Activated naive CD8-positive, alpha-beta T cell treated with anti-CD3 and anti-CD28 coated beads, Interleukin-2, amount 50 U/mL, for 16 hours (primary cell): ENCODE data around the gene PIK3R3.
"Not testable (repeated sequence)": the region's sequence is repeated elsewhere in the genome, so short reads cannot be mapped to it uniquely, and the experiment has no call there.

Source experiments
- DNase-seq: peaks from one replicate; pipeline ENCODE4 v3.0.0-alpha.2; 2020; ENCODE audit warnings: low read depth, low spot score

Gene PIK3R3

DNA sequence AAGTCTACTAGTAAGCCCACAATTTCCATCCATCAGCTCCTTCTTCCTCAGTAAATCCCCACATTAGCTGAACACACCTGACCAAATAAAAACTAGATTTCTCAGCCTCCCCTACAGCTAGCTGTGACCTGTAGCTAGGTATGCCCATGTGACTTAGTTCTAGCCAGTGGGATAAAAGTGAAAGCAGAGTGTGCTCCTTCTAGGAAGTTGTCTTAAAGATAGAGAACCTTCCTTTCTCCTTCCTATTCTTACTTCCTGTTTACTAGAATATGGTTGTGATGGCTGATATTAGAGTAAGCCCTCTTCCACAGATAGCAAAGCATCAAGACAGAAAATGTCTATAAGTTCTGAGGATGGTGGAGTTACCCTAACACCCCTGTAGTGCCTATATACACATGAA is 67.0 kb downstream of the PIK3R3 start:
- DNase-seq, result no peak

DNA sequence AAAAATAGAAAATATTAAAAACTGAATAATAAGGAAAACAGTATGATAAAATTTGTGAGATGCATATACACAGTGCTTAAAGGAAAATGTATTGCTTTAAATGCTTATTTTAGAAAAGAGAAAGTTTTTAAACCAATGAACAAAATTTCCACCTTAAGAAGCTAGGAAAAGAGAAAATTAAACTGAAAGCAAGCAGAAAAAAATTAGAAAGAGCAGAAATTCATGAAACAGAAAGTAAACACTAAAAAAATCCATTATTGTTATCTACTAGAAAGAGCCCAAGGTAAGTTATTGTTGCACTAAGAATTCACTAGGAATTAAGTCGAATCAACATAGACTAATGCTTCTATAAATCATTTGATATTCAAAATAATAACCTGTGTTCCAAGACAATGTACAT is 67.7 kb downstream of the PIK3R3 start:
- no peak for DNase-seq

DNA sequence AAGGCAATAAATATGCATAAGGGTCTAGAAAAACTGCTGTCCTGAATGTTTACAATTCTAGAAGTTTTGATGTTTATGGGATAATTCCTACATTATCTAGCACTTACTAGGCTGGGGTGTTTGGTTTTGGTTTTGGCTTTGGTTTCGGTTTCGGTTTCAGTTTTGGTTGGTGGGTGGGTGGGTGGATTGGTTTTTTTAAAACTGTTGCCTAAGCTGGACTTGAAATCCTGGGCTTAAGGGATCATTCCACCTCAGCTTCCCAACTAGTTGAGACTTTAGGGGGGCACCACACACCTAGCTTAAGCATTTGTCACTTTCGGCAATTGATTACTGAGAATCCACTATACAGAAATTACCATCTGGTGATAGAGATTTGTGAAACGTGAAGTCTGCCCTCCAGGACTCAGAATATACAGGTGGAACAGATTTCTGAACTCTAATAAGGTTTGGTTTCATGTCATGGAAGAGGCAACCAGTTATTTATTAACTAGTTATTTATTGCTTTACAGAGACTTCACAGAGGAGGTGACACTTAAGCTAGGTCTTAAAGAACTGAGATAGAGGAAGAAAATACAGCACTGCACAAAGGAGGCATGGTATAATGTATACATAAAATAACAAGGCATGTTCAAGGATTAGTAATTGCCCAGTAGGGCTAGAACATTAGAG is 69.6 kb downstream of the PIK3R3 start:
- peak; percentile 19 for DNase-seq

- DNase-seq, result no peak
Observed at GRCh38 chr1:46061146-46061545, 71.3 kb downstream of the PIK3R3 start.

GRCh38 chr1:46058936-46059335 is 73.5 kb downstream of the PIK3R3 start:
- no peak for DNase-seq

DNA sequence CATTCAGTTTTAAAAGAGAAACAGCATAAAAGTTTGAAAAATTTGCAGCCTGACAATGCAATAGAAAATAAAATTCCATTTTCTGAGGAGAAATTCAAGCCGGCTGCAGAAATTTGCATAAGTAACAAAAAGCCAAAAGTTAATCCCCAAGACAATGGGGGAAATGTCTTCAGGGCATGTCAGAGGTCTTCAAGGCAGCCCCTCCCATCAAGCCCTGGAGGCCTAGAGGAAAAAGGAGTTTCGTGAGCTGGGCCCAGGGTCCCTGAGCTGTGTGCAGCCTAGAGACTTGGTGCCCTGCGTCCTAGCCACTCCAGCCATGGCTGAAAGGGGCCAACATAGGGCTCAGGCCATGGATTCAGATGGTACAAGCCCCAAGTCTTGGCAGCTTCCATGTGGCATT is 74.6 kb downstream of the PIK3R3 start:
- DNase-seq, result no peak

GRCh38 chr1:46057215-46057614 is 75.2 kb downstream of the PIK3R3 start:
- not testable (repeated sequence) for DNase-seq

- no peak for DNase-seq
Observed at GRCh38 chr1:46056325-46056724, 76.1 kb downstream of the PIK3R3 start.

- no peak for DNase-seq
Observed at GRCh38 chr1:46053734-46054133, 78.7 kb downstream of the PIK3R3 start.

- DNase-seq, result no peak
Observed at GRCh38 chr1:46044116-46044515, 88.3 kb downstream of the PIK3R3 start.

DNA sequence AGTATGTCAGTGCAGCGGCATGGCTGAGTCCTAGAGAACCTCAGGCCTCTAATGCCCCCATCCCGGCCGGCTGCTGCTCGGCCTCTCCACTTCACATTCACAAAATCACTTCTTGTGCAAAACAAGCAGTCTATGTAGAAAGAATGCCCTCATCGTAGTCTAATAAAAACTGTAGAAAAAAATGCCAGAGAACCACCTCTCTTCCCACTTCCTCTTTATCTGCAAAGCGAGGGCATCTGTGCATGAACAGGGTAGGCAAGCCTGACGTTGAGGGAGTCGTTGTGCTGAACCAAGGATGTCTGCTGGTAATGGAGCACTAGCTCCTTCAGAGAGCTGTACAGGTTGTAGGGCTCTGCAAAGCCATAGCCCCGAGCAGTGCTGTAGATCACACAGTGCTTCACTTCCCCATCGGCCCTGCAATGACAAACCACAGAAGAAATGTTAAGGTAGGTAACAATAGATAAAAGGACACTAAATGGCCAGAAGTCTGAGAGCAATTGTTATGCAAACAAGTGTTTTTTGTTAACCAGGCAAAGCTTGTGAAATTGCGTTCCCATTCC is 88.9 kb downstream of the PIK3R3 start:
- DNase-seq, result no peak

DNA sequence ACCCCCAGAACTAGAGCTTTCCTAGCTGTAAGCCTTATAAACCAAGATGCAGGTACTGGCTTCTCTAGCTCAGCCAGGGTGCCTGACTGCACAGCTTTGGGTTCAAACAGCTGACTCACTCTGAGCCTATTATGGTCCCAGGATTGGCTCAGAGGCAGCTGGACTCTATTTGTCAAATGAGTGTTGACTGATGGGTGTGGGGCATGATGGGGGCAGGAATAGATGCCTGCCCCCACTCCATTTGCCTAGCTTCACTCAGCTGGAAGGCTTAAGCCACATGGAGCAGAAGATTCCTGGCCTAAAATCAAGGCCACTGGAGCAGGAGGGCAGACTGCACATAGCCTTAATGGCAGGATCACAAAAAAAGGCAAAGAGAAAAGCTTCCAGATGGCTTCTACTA is 90.5 kb downstream of the PIK3R3 start:
- DNase-seq, result no peak

DNA sequence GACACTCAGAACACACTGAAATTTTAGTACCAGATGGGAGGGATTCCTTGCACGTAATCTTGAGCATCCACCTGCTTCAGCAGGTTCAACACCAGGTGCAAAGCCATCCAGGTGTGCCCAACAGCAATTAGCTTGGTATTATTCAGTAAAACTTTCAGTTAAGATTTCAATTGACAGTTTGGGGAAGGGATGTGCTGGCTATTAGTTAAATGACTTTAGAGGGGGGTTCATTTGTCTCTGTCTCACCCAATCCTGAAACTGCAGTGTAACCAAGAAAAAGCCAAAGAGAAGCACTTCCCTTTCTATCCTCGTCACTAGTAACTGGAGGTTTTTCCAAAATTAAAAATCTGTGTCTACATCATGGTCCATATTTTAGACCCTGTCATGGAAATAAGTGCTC is 90.9 kb downstream of the PIK3R3 start:
- DNase-seq, result no peak

- DNase-seq, result no peak
Observed at GRCh38 chr1:46039571-46040052, 92.8 kb downstream of the PIK3R3 start.

- DNase-seq, result peak; percentile 70
Observed at GRCh38 chr1:46036894-46037839, 95.3 kb downstream of the PIK3R3 start.

DNA sequence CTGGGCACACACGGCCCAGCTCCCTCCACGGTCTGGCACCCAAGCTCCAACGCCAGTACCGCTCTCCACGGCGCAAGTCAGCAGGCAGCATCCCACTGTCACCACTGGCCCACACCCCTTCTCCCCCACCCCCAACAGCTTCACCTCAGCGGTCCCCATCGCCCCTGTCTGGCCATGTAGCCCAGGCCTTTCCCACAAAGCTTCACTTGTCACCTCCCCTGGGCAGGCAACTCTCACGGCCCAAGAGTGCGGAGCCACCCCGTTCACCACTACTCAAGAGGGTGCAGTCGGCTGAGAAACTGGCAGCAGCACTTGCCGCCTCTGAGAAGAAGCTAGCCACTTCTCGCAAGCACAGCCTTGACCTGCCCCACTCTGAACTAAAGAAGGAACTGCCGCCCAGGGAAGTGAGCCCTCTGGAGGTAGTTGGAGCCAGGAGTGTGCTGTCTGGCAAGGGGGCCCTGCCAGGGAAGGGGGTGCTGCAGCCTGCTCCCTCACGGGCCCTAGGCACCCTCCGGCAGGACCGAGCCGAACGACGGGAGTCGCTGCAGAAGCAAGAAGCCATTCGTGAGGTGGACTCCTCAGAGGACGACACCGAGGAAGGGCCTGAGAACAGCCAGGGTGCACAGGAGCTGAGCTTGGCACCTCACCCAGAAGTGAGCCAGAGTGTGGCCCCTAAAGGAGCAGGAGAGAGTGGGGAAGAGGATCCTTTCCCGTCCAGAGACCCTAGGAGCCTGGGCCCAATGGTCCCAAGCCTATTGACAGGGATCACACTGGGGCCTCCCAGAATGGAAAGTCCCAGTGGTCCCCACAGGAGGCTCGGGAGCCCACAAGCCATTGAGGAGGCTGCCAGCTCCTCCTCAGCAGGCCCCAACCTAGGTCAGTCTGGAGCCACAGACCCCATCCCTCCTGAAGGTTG is 97.6 kb downstream of the PIK3R3 start:
- no peak for DNase-seq

DNA sequence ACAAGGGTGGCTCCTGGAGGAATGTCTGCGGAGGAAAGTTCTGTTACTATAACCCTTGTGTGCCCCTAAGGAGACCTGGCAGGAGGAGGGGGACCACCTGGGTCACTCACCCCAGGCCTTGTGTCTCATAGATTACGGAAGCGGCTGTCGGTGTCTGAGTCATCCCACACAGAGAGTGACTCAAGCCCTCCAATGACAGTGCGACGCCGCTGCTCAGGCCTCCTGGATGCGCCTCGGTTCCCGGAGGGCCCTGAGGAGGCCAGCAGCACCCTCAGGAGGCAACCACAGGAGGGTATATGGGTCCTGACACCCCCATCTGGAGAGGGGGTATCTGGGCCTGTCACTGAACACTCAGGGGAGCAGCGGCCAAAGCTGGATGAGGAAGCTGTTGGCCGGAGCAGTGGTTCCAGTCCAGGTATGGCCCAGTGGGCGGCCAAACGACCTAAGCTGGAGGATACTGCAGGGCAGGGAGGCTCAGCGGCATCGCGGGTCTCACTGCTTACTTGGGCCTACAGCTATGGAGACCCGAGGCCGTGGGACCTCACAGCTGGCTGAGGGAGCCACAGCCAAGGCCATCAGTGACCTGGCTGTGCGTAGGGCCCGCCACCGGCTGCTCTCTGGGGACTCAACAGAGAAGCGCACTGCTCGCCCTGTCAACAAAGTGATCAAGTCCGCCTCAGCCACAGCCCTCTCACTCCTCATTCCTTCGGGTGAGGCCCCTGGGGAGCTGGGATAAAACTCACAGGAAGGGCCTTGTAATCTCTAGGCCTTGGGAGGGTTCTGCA is 101.4 kb downstream of the PIK3R3 start:
- DNase-seq, result no peak

DNA sequence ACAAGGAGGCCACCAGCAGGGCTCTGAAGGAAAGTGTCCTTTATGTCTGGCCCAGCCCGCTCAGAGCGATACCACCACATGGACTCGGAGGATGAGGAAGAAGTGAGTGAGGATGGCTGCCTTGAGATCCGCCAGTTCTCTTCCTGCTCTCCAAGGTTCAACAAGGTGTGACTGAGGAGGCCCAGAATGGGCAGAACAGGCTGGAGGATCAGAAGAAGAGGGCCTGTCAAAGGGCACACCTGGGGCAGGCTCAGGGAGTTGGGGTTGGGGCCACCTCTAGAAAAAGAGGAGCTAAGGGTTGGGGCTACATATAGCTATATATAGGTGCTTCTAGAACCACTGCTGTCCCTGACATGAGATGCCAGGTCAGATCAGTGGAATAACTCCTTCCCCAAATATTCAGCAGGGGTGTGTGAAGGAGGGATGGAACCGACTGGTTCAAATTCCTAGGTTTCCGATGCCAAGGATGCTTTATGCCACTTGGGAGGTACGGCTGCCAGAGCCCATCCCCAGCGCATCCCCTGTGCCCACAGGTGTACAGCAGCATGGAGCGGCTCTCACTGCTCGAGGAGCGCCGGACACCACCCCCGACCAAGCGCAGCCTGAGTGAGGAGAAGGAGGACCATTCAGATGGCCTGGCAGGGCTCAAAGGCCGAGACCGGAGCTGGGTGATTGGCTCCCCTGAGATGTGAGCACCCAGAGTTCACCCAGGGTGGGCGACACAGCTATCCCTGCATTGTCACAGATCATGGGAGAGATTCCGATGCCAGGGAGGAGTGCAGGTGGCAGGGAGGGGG is 102.2 kb downstream of the PIK3R3 start:
- no peak for DNase-seq

GRCh38 chr1:46027788-46028573 is 104.4 kb downstream of the PIK3R3 start:
- no peak for DNase-seq
